Inferior parietal cortex (tissue), 1 donor: ENCODE results near the gene DNTTIP2.
A peak's percentile ranks its signal among the peaks of the same experiment; 100 is the strongest.
"Not testable (repeated sequence)": the region's sequence is repeated elsewhere in the genome, so short reads cannot be mapped to it uniquely, and the experiment has no call there.

Experiments used
- DNase-seq: peaks from one replicate; pipeline ENCODE4 v3.0.0-alpha.2; 2016; ENCODE audit errors: extremely low spot score

The DNTTIP2 gene

GRCh38 chr1:93874025-93874651 is 4.9 kb downstream of the DNTTIP2 start:
- DNase-seq = no peak

GRCh38 chr1:93871366-93871765 is 7.6 kb downstream of the DNTTIP2 start:
- DNase-seq = no peak

DNA sequence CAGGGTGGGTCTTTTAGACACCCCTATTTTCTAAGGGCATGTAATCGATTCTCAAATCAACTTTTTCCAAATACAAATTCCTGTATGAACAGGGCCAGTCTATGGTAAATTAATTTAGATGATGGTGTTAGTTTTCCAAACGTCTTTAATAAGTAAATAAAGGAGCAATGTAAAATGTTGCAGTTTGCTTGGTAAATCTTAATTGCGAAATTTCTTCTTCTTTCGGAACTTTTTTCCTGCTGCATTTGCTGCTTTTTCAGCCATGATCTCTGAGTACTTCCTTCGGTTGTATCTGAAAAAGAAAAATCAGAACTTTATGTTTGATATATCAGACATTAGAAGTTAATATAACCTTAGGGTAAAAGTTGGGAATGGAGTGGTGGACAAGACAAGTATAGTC is 9.4 kb downstream of the DNTTIP2 start:
- no peak for DNase-seq

- DNase-seq = not testable (repeated sequence)
These were observed 10.5 kb downstream of the DNTTIP2 start for GRCh38 chr1:93868492-93868891.

DNA sequence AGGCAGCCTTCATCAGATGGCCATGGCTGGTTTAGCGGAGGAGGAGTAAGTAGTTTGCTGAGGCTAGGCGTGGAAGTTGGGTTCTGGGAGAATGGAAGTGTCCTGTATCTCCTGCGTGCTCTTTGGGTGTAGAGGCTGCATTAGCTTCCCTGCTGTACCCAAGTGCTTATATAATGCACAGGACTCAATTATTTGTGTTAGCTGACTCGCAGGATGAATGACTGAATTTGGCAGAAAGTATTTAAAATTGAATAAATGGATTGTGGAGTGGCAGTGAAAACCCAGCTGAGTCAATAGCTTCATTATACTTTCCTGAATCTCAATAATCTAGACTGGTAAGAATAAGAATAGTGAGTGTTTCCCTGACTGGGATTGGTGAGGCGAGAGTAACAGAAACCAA is 13.8 kb downstream of the DNTTIP2 start:
- no peak for DNase-seq

DNA sequence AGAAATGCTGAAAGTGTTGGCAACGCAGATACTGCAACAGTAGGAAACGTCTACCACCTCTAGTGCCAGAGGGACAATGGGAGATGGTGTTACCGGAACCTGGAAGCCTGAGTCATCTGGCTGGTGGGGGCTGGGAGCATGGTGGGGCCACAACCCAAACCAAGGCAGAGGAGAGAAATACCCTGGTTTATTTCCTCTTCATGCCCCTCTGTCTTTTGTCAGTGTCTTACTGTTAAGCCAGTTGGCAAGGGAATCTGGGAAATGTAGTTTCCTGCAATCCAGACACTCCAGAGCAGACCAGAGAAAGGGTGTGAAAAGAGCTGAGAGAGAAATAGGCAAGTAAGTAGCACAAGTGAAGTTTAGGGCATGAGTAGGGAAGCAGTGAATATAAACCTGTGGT is 14.8 kb downstream of the DNTTIP2 start:
- DNase-seq = no peak

DNA sequence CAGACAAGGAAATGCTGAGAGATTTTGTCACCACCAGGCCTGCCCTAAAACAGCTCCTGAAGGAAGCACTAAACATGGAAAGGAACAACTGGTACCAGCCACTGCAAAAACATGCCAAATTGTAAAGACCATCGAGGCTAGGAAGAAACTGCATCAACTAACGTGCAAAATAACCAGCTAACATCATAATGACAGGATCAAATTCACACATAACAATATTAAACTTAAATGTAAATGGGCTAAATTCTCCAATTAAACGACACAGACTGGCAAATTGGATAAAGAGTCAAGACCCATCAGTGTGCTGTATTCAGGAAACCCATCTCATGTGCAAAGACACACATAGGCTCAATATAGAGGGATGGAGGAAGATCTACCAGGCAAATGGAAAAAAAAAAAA is 21.4 kb downstream of the DNTTIP2 start:
- not testable (repeated sequence) for DNase-seq

DNA sequence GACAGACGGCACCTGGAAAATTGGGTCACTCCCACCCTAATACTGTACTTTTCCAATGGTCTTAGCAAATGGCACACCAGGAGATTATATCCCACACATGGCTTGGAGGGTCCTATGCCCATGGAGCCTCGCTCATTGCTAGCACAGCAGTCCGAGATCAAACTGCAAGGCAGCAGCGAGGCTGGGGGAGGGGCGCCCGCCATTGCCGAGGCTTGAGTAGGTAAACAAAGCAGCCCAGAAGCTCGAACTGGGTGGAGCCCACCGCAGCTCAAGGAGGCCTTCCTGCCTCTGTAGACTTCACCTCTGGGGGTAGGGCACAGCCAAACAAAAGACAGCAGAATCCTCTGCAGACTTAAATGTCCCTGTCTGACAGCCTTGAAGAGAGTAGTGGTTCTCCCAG is 23.0 kb downstream of the DNTTIP2 start:
- not testable (repeated sequence) for DNase-seq

- no peak for DNase-seq
These were observed 25.1 kb downstream of the DNTTIP2 start for GRCh38 chr1:93853940-93854339.

- no peak for DNase-seq
These were observed 27.1 kb downstream of the DNTTIP2 start for GRCh38 chr1:93851878-93852277.

GRCh38 chr1:93851327-93851712 is 27.7 kb downstream of the DNTTIP2 start:
- no peak for DNase-seq

GRCh38 chr1:93850687-93851326 is 28.2 kb downstream of the DNTTIP2 start:
- peak; percentile 53 for DNase-seq

GRCh38 chr1:93848350-93848883 is 30.6 kb downstream of the DNTTIP2 start:
- no peak for DNase-seq

GRCh38 chr1:93847811-93848288 is 31.2 kb downstream of the DNTTIP2 start:
- DNase-seq = peak; percentile 61

- peak; percentile 90 for DNase-seq
These were observed 31.8 kb downstream of the DNTTIP2 start for GRCh38 chr1:93846992-93847810.

DNA sequence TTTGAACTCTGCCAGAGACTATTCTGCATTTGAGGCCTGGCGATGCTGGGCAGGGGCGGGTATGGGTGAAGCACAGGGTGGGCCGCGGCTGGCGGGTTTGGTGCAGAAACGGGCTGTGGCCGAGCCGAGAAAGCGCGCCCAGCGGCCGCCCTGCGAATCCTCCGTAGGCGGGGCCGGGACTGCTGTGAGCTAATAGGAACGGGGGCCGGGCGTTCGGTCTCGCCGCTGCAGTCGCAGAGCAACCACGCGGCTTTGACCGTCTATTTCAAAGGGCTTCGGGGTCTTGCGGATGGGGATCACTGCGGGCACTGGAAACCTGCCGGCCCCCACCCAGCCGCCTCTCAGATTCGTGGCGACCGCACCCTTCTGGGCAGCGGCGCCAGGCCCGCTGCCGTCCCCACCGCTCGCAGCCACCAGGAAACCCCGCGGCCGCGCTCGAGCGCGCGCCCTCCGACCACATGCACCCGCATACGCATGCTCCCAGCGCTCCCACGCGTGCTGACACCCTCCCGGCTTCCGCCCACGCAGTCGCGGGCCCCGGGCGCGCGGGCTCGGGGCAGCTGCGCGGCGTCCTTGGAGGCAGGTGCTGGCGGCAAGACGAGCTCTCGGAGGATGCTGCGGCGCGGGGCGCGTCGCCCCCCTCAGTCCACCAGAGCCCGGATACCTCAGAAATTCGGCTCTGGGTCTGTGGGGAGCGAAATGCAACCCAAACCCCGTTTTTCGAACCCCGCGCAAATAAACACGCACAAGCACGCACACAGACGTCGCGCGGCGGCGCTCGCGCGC is 32.6 kb downstream of the DNTTIP2 start:
- DNase-seq = peak; percentile 79

- peak; percentile 78 for DNase-seq
These were observed 33.3 kb downstream of the DNTTIP2 start for GRCh38 chr1:93845538-93846205.

- peak; percentile 84 for DNase-seq
These were observed 34.6 kb downstream of the DNTTIP2 start for GRCh38 chr1:93844262-93845045.

- DNase-seq = no peak
These were observed 36.1 kb downstream of the DNTTIP2 start for GRCh38 chr1:93842750-93843500.
